Measurements from ENCODE around the gene ZNF79.

Gene ZNF79

DNA sequence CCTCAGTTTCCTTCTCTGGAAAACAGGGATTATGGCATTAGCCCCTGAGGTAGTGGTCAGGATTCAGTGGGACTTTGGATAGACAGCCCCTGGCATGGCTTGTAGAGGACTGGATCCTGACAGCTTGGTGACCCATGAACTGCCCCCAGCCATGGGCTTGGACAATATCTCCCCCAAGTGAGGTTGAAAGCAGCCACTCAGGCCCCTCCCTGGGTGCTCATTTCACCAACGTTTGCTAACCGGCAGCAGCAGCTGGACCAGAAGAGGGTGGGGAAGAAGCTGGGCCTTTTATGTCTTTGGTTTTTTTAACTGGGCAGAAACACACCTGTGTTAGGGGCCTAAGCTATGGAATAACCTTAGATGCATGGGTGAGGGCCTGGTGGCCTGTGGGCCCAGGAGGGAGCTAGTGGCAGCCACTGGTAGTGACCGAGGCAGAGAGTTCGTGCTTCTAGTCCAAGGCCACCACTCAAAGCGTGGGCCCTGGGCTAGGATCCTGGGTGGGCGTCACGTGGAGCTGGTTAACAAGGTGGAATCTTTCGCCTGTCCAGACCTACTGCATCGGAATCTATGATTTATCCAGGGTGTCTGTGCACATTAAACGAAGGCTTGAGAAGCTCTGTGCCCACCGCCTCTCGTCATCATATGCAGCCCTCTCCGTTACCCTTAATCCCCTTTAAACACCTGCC is 25.3 kb upstream of the ZNF79 start:
- DNase-seq, result no peak

DNA sequence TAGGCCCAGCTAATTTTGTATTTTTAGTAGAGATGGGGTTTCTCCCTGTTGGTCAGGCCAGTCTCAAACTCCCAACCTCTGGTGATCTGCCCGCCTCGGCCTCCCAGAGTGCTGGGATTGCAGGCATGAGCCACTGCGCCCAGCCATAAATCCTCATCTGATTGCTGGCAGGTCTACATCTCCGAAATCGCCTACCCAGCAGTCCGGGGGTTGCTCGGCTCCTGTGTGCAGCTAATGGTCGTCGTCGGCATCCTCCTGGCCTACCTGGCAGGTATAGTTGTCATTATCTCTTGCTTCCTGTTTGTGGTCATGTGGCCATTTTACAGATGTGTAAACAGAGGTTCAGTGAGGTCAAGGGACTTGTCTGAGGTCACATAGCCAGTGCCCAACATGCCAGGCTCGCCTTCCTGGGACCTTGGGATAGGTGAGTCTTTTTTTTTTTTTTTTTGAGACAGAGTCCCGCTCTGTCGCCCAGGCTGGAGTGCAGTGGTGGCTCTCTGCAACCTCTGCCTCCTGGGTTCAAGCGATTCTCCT is 24.4 kb upstream of the ZNF79 start:
- no peak for DNase-seq

DNA sequence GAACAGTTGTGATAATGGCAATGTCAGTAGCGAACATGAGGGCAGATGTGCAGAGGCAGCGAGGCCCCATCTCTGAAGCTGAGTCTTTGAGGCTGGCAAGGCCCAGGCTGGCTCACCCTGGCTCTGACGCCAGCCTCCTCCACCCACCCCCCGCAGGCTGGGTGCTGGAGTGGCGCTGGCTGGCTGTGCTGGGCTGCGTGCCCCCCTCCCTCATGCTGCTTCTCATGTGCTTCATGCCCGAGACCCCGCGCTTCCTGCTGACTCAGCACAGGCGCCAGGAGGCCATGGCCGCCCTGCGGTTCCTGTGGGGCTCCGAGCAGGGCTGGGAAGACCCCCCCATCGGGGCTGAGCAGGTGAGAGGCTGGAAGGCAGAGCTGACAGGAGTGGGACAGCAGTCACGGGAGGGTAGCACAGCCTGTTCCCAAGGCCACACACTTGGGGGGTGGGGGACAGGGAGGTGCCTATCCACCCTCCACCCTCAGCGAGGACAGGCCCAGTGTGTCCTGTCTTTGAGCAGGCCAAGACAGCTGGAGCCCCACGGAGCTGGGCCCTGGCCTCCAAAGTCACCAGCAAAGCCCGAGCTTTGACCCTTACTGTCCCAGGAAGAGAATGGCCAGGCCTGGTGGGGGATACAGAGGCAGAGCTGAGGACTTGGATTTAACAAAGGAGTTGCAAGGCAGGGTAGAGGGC is 21.6 kb upstream of the ZNF79 start:
- no peak for DNase-seq

DNA sequence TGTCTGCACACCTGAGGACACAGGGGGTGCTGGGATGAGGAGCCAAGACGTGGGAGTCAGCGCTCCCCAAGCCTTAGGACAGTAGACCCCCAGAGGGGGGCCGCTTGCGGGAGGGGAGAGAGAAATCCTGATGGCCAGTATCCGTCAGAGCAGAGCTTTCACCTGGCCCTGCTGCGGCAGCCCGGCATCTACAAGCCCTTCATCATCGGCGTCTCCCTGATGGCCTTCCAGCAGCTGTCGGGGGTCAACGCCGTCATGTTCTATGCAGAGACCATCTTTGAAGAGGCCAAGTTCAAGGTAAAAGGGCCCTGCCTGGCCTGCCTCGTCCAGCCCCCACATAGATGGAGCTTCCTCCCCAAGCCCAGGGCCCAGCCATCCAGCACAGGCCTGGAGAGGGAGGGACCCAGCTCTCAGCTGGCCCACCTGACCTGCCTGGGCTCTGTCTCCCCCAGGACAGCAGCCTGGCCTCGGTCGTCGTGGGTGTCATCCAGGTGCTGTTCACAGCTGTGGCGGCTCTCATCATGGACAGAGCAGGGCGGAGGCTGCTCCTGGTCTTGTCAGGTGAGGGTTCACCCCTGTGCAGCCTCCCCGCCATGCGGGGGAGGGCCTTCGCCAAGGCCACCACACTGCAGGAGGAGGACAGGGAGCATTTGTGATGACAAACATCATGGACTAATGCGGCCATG is 20.5 kb upstream of the ZNF79 start:
- no peak for DNase-seq

DNA sequence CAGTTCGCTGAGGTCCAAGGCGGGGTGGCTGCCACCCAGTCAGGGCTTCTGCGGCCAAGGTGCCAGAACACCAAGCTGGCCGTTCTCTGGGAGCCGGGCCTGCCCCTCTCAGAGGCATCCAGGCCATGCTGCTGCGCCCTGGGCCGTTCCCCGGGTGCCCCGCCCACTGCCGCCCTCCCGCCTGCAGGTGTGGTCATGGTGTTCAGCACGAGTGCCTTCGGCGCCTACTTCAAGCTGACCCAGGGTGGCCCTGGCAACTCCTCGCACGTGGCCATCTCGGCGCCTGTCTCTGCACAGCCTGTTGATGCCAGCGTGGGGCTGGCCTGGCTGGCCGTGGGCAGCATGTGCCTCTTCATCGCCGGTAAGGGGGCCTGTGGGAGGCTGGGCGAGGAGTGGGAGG is 19.6 kb upstream of the ZNF79 start:
- no peak for DNase-seq

DNA sequence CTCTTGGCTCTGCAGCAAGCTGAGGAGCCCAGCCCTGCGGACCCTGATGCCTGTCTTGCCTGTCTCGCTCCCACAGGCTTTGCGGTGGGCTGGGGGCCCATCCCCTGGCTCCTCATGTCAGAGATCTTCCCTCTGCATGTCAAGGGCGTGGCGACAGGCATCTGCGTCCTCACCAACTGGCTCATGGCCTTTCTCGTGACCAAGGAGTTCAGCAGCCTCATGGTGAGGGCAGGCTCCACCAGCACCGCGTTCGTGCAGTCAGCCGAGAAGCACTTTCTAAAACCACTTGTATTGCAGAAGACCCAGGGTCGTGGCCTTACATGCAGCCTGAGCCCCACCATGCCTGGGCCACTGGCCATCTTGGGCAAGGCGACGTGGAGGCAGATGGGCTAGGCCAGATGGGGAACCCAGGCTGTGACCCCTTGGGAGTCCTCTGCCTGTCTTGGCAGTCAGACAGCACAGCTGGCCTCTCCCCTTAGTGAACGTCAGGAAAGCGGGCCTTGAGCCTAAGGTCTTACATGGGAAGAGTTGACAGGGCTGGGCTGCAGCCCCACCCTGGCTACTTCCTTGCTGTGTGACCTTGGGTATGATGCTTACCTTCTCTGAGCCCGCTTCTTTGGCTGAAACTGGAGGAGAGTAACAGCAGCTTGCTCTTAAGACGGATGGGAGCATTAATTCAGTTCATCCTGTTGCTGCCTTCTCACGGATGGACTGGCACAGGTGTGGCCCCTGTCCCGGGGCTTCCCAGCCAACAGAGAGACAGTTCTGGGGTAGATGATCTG is 18.6 kb upstream of the ZNF79 start:
- DNase-seq, result no peak

DNA sequence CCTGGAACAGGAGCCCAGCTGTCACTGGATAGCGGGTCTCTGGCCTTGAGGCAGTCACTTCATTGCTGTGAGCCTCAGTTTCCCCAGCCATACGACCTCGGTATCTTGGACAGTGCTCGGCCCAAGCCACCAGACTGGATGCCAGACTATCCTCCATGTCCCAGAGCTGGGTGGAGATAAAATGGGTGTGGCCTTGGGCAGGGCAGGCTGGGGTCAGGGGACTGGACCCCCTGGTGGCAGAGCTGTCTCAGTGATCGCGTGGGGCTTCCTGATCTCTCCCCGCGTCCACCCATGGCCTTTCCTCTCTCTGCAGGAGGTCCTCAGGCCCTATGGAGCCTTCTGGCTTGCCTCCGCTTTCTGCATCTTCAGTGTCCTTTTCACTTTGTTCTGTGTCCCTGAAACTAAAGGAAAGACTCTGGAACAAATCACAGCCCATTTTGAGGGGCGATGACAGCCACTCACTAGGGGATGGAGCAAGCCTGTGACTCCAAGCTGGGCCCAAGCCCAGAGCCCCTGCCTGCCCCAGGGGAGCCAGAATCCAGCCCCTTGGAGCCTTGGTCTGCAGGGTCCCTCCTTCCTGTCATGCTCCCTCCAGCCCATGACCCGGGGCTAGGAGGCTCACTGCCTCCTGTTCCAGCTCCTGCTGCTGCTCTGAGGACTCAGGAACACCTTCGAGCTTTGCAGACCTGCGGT is 17.2 kb upstream of the ZNF79 start:
- no peak for DNase-seq

DNA sequence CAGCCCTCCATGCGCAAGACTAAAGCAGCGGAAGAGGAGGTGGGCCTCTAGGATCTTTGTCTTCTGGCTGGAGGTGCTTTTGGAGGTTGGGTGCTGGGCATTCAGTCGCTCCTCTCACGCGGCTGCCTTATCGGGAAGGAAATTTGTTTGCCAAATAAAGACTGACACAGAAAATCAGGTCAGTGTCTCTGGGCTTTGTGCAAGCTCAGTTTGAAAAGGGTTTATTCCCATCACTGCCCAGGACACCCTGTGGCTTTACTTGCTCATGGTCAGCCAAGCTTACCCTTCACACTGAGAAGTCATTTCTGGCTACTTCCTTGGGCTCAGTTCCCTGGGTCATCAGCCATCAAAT is 16.7 kb upstream of the ZNF79 start:
- DNase-seq, result no peak

DNA sequence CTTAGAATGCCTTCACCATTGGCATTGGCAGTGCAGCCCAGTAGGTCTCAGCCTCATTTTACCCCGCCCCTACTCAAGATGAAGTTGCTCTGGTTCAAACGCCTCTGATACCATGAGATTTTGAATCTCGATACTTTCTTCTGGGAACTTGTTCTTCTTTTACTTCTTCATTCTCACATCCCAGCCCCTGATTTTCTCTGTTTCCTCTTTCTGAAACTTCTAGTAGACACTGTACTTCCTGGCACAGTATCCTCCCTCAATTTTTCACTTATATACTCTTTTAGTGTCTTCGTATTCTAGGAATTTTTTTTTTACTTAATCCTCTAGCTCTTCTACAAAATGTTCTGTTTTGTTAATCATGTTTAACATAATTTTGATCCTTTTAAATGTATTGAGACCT is 13.1 kb upstream of the ZNF79 start:
- no peak for DNase-seq

DNA sequence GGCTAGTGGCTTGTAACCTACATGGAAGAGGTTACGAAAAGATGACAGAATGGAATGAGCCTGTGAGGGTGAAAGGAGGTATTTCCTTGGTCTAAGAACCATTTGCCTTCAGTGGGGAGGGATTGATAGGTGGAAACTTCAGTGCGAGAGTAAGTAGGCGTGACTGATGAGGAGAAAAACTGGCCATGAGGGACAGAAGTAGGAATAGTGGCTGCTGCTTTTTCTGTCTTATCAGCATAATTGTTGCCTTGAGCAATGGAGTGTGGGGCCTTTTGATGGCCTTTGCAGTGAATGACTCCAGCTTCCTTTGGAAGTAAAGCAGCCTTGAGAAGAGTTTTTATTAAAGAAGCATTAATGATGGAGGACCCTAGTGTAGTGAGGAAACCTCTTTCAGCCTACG is 9.0 kb upstream of the ZNF79 start:
- no peak for DNase-seq

DNA sequence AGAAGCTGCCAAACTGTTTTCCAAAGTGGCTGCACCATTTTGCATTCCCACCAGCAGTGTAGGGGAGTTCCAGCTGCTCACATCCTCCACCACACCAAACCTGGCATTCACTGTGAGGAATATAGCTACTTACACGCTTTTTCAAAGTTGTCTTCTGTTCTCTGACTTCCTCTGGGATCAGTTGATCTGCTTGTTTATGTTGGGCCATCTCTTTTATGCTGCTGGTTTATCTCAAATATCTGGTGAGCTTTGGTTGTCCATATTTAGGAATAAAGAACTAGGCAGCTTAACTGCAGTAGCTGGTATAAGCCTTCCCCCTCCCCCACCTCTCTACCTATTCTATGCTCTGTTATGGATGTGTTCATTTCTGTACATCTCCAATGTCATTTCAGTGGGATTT is 8.5 kb upstream of the ZNF79 start:
- DNase-seq, result no peak

DNA sequence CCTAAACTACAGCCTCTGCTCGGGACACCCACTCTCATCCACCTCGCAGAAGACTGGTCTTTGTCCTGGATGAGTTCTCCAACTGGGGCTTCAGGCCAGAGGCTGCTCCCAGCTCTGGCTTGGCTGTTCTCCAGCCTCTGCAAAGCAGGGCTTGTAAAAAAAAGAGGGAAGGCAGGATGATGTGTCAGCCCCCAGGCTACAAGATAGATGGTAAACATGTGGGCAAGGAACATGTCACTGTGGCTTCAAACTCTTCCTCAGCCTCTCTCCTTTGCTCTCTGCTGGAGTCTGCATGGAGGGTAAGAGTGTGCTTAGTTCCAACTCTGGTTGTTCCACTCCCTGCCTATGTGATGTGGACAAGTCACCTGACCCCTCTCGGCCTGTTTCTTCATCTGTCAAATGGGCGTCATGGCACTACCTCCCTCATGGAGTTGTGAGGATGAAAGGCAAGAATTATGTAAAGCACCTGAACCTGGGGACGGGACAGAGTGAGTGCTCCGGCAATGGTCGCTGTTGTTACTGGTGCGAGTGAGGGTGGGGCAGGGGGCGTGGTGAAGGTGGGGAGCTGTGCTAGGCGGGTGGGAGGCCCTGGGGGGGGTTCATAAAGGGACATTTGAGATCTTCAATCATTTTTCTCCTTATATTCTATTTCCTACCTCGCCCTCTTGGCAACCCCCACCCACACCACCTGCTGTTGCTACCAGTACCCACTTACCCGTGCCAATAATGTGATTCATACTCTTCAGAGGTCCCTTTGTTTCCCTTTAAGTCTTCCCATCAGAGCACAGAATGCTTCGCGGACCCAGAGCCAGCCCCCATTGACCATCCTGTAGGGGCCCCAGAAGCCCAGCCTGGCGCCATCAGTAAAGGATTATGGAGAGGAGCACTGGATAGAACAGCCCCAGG is 6.8 kb upstream of the ZNF79 start:
- DNase-seq, result no peak

DNA sequence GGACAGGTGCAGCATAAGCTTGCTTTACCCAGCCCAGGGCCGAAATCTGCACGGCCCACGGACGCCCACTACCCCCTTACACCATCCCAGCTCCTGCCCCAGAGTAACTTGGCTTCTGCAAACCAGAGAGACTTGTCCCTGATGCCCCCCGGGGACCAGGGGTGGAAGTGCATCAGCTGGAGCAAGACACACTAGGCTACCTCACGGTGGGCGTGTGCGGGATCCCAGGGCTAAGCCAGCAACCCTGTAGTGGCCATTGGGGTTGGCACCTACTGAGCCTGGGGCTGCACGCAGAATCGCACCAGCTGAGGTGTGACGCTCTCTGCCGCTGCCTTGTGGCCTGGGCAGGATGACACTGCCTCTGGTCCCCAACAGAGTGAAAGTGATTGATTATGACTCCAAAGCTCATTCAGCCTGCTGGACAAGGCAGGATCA is 6.1 kb upstream of the ZNF79 start:
- DNase-seq, result no peak

DNA sequence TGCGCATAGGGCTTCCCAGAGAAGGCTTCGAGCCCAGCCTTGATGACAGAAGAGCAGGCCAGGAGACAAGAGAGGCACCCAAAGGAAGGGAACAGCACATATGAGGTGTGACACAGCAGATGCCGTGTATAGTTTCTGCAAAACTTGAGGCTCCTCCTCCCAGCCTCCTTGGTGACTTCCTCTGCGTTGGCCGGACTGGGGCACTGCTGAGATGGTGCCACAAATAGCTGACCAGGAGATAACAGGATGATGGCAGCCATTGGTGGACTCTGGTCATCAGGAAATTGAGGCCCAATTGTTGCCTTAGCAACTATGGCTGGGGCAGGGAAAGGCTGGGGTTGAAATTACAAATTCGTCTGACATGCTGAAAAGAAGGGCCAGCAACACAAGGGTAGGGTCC is 4.8 kb upstream of the ZNF79 start:
- DNase-seq, result no peak

DNA sequence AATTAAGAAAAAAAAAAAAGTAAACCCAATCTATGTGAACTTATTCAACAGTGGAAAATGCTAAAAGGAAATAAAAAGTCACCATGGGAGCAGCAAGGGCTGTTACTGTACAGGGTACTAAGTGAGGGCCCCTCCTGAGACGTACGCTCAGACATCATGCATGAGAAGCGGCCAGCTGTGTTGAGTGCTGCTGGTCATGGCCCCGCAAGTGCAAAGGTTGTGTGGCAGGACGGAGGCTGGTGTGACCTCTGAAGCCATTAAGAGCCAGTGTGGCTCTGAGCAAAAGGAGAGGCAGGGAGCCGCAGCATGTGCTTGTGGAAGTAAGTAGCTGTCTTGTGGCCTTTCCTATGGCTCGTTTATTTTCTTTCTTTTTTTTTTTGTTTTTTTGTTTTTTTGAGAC is 3.1 kb upstream of the ZNF79 start:
- no peak for DNase-seq

DNA sequence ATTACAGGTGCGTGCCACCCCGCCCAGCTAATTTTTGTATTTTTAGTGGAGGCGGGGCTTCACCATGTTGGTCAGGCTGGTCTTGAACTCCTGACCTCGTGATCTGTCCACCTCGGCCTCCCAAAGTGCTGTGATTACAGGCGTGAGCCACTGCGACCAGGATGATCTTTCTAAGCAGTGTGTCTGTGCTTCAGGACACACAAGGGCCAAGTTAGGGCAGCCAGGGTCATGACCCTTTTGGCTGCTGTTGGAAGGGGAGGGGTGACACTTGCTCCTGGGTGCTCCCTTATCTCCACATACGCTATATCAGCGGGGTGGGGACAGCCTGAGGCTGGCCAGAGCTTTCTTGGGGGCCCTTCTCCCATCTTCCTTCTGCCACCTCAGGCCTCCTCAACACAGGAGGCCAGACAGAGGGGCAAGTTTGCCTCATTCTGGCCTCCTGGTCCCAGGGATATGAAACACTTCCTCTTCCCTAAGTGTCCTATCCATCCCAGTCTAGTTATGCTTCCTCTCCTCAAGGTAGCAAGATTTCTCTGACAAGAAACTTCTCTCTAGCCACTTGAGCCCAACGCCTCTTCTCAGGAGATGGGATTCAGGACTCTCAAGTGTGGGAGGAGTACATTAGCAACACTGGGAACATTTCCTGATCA is 1.9 kb upstream of the ZNF79 start:
- no peak for DNase-seq

DNA sequence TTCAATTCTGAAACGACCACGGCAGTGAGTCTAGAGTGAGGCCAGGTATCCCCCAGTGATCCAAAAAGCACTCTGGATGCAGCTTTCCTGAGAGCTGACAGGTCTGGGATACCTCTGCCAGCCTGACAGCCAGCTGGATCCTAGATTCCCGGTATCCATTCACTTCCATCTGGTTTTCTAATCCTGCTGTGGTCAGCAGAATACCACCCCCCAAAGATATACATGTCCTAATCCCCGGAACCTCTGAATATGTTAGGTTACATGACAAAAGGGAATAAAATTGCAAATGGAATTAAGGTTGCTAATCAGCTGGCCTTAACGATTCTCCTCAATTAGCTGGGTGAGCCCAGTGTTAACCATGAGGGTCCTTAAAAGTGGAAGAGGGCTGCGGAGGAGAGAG is 1.4 kb upstream of the ZNF79 start:
- no peak for DNase-seq

DNA sequence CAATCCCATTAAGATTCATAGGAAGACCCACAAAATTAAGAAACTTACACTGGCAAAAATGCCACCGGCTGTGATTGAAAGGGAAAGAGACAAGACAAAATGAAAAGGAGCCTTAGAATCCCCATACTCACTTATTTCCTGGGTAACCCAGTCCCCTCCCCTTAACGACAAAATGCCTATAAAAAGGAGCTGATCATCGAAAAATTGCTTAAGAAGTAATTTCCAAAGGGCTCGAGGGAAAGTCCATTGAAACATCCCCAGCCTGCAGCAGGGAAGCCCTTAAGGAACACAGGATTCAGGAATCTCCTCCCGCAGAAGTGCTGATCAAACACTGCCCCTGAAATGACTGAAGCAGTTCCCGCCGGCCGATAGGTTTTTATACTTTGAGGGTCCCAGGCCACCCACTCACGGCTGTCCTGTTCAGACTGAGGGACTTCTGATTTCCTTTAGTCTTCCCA is 677 bp upstream of the ZNF79 start:
- DNase-seq, result no peak

DNA sequence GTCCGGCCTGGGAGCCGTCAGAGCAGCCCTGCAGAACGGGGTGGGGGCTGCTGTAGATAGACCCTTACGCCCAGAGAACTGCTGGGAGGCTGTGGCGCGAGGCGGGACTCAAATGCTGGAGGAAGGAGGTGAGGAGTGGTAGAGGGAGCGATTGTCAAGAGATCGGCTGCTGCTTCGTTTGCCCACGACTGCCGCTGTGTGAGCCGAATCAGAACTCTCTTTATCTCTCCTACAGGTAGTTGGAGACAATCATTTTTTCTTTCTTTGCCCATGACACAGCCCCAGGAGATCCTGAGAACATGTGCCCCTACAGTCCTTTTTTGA is 456 bp downstream of the ZNF79 start:
- peak; percentile 7 for DNase-seq

DNA sequence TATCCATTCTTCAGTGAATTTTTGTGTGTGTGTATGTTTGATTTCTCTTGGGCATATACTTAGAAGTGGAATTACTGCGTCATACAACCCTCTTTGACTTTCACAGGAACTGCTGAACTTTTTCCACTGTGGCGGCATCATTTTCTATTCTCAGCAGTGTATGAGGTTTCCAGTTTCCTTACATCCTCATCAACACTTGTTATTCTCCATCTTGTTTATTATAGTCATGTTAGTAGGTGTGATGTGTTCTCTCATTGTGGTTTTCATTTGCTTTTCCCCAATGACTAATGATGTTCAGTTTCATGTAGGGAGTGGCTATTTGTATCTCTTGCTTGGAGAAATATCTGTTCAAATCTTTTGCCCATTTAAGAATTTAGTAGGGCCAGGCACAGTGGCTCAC is 2.6 kb downstream of the ZNF79 start:
- no peak for DNase-seq

DNA sequence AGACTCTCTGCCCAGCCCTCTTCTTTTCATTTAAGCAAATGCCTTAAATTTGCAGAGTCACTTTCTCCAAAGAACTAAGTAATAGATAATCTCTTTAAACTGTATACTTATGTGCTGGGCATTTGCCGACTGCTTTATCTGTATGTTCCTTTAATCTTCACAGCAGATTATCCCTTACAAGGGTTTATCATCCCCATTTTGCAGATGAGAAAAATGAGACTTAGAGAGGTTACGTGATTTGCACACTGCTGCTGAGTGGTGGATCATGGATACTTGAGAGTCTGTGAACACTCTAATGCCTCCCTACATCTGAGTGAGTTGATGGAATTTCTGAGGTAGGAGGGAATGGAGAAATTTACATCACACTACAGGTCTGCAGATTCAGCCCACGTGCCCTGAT is 4.2 kb downstream of the ZNF79 start:
- no peak for DNase-seq

Data from GF-D8 (cell line).